Measurements from ENCODE around the gene HAS3. TPM values are rescaled to one million over a fixed set of nuclear protein-coding genes. Genes with fewer than 3 reads are reported as not detected.

HAS3 gene
- total RNA-seq, 1 experiment from 2014 or later, result 140 TPM

DNA sequence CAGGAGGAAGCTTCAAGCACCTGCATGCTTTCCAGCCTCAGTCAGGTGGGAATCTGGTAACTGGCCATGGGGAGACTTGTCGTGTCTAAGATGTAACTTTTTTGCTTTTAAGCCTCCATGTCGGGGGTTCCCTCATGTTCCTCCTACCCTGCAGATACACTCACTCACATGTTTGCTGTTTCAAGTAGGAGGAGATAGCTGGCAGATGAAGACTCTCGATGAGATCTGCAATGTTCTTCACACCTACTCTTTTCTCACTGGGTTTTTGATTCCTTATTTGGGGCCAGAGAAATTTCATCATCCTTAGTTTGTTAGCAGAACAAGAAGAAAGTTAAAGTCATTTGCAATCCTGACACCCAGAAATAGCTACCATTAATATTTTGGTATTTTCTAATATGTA lies 51.7 kb downstream of the HAS3 start:
- Histone ChIP-seq H3K4me1 (ENCODE audit: control insufficient read depth in 1 of 2, insufficient read depth in 2 of 2, low read length in 2 of 2) (no peaks in the 10 kb centered on the region; a peak in 1 of 4 replicates), H3K9me2 (ENCODE audit: insufficient read depth) (no peaks in the 10 kb centered on the region), H3K4me3 (replicated peaks in 1 of 2; ENCODE audit: low read depth in 1 of 2, low read length in 2 of 2) (no peak overlapping the region), H2AFZ (ENCODE audit: low read depth, low read length, poor library complexity, severe bottlenecking) (no peak overlapping the region), H3K9ac (ENCODE audit: low read length) (no peak overlapping the region), H3K36me3 (ENCODE audit: control insufficient read depth in 1 of 2, insufficient read depth in 2 of 2, low read length in 2 of 2) (peaks cover 49 to 71% of the 10 kb centered on the region in 2 experiments), H3K4me2 (ENCODE audit: low read length) (no peak overlapping the region), H3K9me3 (ENCODE audit: control insufficient read depth in 1 of 2, insufficient read depth in 1 of 2, low read depth in 1 of 2, low read length in 2 of 2) (no peaks in the 10 kb centered on the region), H3K79me2 (ENCODE audit: insufficient read depth, low read length) (peaks cover 30% of the 10 kb centered on the region; the same call in 1 of the 2 replicates), H3K27me3 (ENCODE audit: insufficient read depth, low read length) (no peaks in the 10 kb centered on the region), H4K20me1 (ENCODE audit: insufficient read depth) (peaks cover 3% of the 10 kb centered on the region; the same call in 1 of the 2 replicates), H3K27ac (ENCODE audit: low read depth, low read length) (no peak overlapping the region)
- POLR2A ChIA-PET, result no interaction called here
- CTCF ChIA-PET, result no interaction called here
- no TSS peak for BruUV-seq (replicated peaks)
- no peak for TF ChIP-seq ELF1 (IDR thresholded peaks at IDR 0.05; ENCODE audit: borderline replicate concordance, low read depth)
- no peak for TF ChIP-seq SRF (IDR thresholded peaks at IDR 0.05; ENCODE audit: low read depth)
- RAD21 ChIA-PET (ENCODE audit: low non-redundant PET in 1 of 2, low total read pairs in 2 of 2, uncharacterized antibody in 2 of 2, unreplicated experiment in 2 of 2), result no interaction called here
- DNase-seq (ENCODE audit: low read depth, low spot score), result no peak
- intact Hi-C loops (cut with micrococcal nuclease), result no loop called here
- no peak for ATAC-seq

DNA sequence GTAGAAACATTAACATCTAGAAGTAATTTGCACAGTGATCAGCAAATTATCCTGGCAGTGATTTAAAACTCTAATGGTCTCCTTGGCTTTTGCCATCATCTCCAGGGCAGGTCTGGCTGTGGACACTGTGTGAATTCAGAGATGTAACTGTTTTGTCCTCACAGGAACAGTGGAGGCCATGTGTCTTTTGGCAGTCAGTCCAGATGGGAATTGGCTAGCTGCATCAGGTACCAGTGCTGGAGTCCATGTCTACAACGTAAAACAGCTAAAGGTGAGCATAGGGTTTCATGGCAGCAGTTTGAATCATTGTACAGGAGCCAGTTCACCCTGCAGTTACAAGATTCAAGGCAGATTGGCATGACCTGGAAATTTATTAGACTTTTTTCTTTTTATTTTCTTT lies 54.7 kb downstream of the HAS3 start:
- H3K9ac ChIP-seq (ENCODE audit: low read length), result no peak overlapping the region
- H3K9me3 ChIP-seq (ENCODE audit: control insufficient read depth in 1 of 2, insufficient read depth in 1 of 2, low read depth in 1 of 2, low read length in 2 of 2), result no peaks in the 10 kb centered on the region
- H2AFZ ChIP-seq (ENCODE audit: low read depth, low read length, poor library complexity, severe bottlenecking), result no peak overlapping the region
- H3K4me1 ChIP-seq (ENCODE audit: control insufficient read depth in 1 of 2, insufficient read depth in 2 of 2, low read length in 2 of 2), result peaks cover 0 to under 1% of the 10 kb centered on the region in 2 experiments; a peak in 2 of 4 replicates
- no peak for ATAC-seq
- RAD21 ChIA-PET (ENCODE audit: low non-redundant PET in 1 of 2, low total read pairs in 2 of 2, uncharacterized antibody in 2 of 2, unreplicated experiment in 2 of 2), result no interaction called here
- POLR2A ChIA-PET, result no interaction called here
- no TSS peak for BruUV-seq (replicated peaks)
- H3K9me2 ChIP-seq (ENCODE audit: insufficient read depth), result no peaks in the 10 kb centered on the region
- TF ChIP-seq ELF1 (IDR thresholded peaks at IDR 0.05; ENCODE audit: borderline replicate concordance, low read depth) (no peak), EZH2 (IDR thresholded peaks at IDR 0.05) (no peak), CBX3 (IDR thresholded peaks at IDR 0.05; ENCODE audit: low read depth) (no peak), POLR2A (IDR thresholded peaks at IDR 0.05; ENCODE audit: borderline replicate concordance, extremely low read depth, insufficient read depth, insufficient read length) (no peak), CEBPB (IDR thresholded peaks at IDR 0.05; ENCODE audit: low read depth) (no peak), FOSL1 (IDR thresholded peaks at IDR 0.05; ENCODE audit: low read depth) (no peak), SP1 (IDR thresholded peaks at IDR 0.05; ENCODE audit: low read depth) (no peak), EGR1 (IDR thresholded peaks at IDR 0.05; ENCODE audit: low read depth) (no peak), REST (IDR thresholded peaks at IDR 0.05; ENCODE audit: low read depth) (no peak), TCF7L2 (IDR thresholded peaks at IDR 0.05; ENCODE audit: borderline replicate concordance, extremely low read depth, insufficient read depth, insufficient read length) (no peak), EZH2phosphoT487 (IDR thresholded peaks at IDR 0.05; ENCODE audit: borderline replicate concordance) (no peak), YY1 (IDR thresholded peaks at IDR 0.05; ENCODE audit: extremely low read depth, insufficient replicate concordance, low read depth, low read length) (no peak), RAD21 (IDR thresholded peaks at IDR 0.05; ENCODE audit: low read depth) (no peak)
- TF ChIP-seq, protein P1, sequence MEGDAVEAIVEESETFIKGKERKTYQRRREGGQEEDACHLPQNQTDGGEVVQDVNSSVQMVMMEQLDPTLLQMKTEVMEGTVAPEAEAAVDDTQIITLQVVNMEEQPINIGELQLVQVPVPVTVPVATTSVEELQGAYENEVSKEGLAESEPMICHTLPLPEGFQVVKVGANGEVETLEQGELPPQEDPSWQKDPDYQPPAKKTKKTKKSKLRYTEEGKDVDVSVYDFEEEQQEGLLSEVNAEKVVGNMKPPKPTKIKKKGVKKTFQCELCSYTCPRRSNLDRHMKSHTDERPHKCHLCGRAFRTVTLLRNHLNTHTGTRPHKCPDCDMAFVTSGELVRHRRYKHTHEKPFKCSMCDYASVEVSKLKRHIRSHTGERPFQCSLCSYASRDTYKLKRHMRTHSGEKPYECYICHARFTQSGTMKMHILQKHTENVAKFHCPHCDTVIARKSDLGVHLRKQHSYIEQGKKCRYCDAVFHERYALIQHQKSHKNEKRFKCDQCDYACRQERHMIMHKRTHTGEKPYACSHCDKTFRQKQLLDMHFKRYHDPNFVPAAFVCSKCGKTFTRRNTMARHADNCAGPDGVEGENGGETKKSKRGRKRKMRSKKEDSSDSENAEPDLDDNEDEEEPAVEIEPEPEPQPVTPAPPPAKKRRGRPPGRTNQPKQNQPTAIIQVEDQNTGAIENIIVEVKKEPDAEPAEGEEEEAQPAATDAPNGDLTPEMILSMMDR (IDR thresholded peaks at IDR 0.05 in 2 of 3, conservative IDR thresholded peaks at IDR 0.05 in 1 of 3; ENCODE audit: borderline replicate concordance in 1 of 3, insufficient read depth in 1 of 3, low read depth in 2 of 3, low read length in 2 of 3), result no peak
- TF ChIP-seq, protein P2, sequence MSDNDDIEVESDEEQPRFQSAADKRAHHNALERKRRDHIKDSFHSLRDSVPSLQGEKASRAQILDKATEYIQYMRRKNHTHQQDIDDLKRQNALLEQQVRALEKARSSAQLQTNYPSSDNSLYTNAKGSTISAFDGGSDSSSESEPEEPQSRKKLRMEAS (IDR thresholded peaks at IDR 0.05), result no peak
- peaks cover 45 to 69% of the 10 kb centered on the region in 2 experiments for H3K36me3 ChIP-seq (ENCODE audit: control insufficient read depth in 1 of 2, insufficient read depth in 2 of 2, low read length in 2 of 2)
- H3K4me2 ChIP-seq (ENCODE audit: low read length), result no peak overlapping the region
- DNase-seq (ENCODE audit: low read depth, low spot score), result no peak
- intact Hi-C loops (cut with micrococcal nuclease), result no loop called here
- CTCF ChIA-PET, result no interaction called here
- H4K20me1 ChIP-seq (ENCODE audit: insufficient read depth), result no peaks in the 10 kb centered on the region
- no peak overlapping the region for H3K27ac ChIP-seq (ENCODE audit: low read depth, low read length)
- H3K4me3 ChIP-seq (replicated peaks in 1 of 2; ENCODE audit: low read depth in 1 of 2, low read length in 2 of 2), result no peak overlapping the region
- H3K27me3 ChIP-seq (ENCODE audit: insufficient read depth, low read length), result no peaks in the 10 kb centered on the region
- H3K79me2 ChIP-seq (ENCODE audit: insufficient read depth, low read length), result peaks cover 17% of the 10 kb centered on the region; the same call in 1 of the 2 replicates

Data from HCT116 (cell line).